Measurements from ENCODE around the gene SERTAD2. TPM values are rescaled to one million over a fixed set of nuclear protein-coding genes. Genes with fewer than 3 reads are reported as not detected.

SERTAD2 gene
- total and polyA plus RNA-seq, 2 of the 4 experiments (the other 2 are of a cell fraction), result 5.0 to 11.0 TPM

DNA sequence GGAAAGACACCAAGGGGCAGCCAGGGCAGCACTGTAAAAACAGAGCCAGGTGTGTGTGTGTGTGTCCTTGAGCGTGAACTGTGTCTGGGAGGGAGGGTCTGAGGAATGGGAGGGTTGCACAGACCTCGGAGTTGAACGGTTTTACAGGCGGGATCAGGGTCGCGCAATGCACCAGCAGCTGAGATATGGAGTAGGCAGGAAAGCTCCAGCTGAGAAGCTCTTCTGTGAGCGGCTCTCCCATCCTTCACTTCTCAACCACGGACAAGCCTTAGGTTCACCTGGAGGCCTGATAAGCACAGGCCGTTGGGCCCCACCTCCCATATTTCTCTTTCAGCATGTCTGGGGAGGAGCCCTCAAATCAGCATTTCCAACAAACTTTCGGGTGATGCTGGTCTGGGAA lies 12.1 kb downstream of the SERTAD2 start:
- intact Hi-C loops (cut with micrococcal nuclease), result loop anchor here (10.0 kb wide), 1 partner anchor 403 kb away; no protein-coding TSS in a partner anchor
- Histone ChIP-seq H3K9ac (ENCODE audit: low read depth, low read length) (no peak overlapping the region), H2BK5ac (ENCODE audit: low read depth, low read length, poor library complexity, severe bottlenecking) (no peak overlapping the region), H3K9me3 (ENCODE audit: control insufficient read depth, insufficient read depth, low read length) (no peaks in the 10 kb centered on the region), H3K4me2 (ENCODE audit: low read depth, low read length) (no peak overlapping the region), H2AFZ (replicated peaks; ENCODE audit: low read length, poor library complexity) (no peak overlapping the region), H4K91ac (ENCODE audit: insufficient read depth, low read depth, low read length) (no peak overlapping the region), H2BK15ac (ENCODE audit: low read depth, low read length) (no peak overlapping the region), H3K27me3 (ENCODE audit: control insufficient read depth, insufficient read depth, low read length) (no peaks in the 10 kb centered on the region), H4K5ac (ENCODE audit: low read depth, low read length) (no peak overlapping the region; the same call in 1 of the 2 replicates), H3K9me1 (ENCODE audit: insufficient read depth, low read length) (peaks cover 24% of the 10 kb centered on the region), H3K4me3 (ENCODE audit: insufficient read depth, low read depth, low read length) (no peak overlapping the region), H3K56ac (ENCODE audit: extremely low read depth, insufficient read depth, low read length) (no peak overlapping the region), H3K4me1 (ENCODE audit: control insufficient read depth, insufficient read depth, low read length) (peaks cover 15% of the 10 kb centered on the region), H3K4ac (ENCODE audit: low read depth, low read length) (no peak overlapping the region), H3K23ac (ENCODE audit: low read depth, low read length) (no peak overlapping the region), H4K8ac (ENCODE audit: low read depth in 2 of 2, low read length in 2 of 2) (no peak overlapping the region), H3K27ac (ENCODE audit: insufficient read depth, low read length) (no peak overlapping the region), H3K79me1 (ENCODE audit: low read depth in 1 of 2, low read length in 2 of 2) (peaks cover 34 to 78% of the 10 kb centered on the region in 2 experiments), H3K18ac (ENCODE audit: low read depth, low read length) (no peak overlapping the region), H2AK5ac (ENCODE audit: low read depth, low read length) (no peak overlapping the region), H3K14ac (replicated peaks; ENCODE audit: low read depth, low read length) (no peak overlapping the region), H2BK20ac (ENCODE audit: low read depth, low read length) (no peak overlapping the region), H2BK120ac (ENCODE audit: low read depth, low read length) (no peak overlapping the region), H3K36me3 (ENCODE audit: control insufficient read depth, insufficient read depth, low read length) (no peaks in the 10 kb centered on the region), H2AK9ac (replicated peaks; ENCODE audit: low read depth, low read length, poor library complexity) (no peak overlapping the region), H4K20me1 (ENCODE audit: insufficient read depth, low read length) (peaks cover 72% of the 10 kb centered on the region)
- 100% methylated on average over 1 of the region's 10 CpGs; no CpG with 5 or more reads in 1 of the 2 experiments for WGBS, 2 experiments (ENCODE audit: extremely low coverage in 2 of 2, insufficient read length in 1 of 2)
- dilution Hi-C loops (cut with HindIII; ENCODE audit: low sequenced_read_pairs, unreplicated experiment), result no loop called here
- POLR2A ChIA-PET (ENCODE audit: unreplicated experiment), result interaction anchor here (0.6 kb wide), 1 partner anchor 11 kb away, joined by 3 read pairs; no protein-coding TSS in a partner anchor
- BruUV-seq (replicated peaks), result no TSS peak
- in situ Hi-C loops (cut with MboI; ENCODE audit: low sequenced_read_pairs), result no loop called here
- CTCF ChIA-PET, result interaction anchor here (0.6 kb wide), 1 partner anchor 19 kb away, joined by 3 read pairs; no protein-coding TSS in a partner anchor
- DNase-seq, result no peak
- no peak for ATAC-seq (ENCODE audit: low read depth)
- no peak for TF ChIP-seq FOS (IDR thresholded peaks at IDR 0.05; ENCODE audit: low read depth, low read length)
- TF ChIP-seq RAD21 (IDR thresholded peaks at IDR 0.05; ENCODE audit: low read length), result no peak
- no peak for TF ChIP-seq RCOR1 (IDR thresholded peaks at IDR 0.05; ENCODE audit: insufficient replicate concordance, low read length)
- no peak for TF ChIP-seq POLR2A (IDR thresholded peaks at IDR 0.05; ENCODE audit: low read depth, low read length)
- TF ChIP-seq MAFK (IDR thresholded peaks at IDR 0.05; ENCODE audit: low read depth, low read length), result no peak
- TF ChIP-seq, protein P1, sequence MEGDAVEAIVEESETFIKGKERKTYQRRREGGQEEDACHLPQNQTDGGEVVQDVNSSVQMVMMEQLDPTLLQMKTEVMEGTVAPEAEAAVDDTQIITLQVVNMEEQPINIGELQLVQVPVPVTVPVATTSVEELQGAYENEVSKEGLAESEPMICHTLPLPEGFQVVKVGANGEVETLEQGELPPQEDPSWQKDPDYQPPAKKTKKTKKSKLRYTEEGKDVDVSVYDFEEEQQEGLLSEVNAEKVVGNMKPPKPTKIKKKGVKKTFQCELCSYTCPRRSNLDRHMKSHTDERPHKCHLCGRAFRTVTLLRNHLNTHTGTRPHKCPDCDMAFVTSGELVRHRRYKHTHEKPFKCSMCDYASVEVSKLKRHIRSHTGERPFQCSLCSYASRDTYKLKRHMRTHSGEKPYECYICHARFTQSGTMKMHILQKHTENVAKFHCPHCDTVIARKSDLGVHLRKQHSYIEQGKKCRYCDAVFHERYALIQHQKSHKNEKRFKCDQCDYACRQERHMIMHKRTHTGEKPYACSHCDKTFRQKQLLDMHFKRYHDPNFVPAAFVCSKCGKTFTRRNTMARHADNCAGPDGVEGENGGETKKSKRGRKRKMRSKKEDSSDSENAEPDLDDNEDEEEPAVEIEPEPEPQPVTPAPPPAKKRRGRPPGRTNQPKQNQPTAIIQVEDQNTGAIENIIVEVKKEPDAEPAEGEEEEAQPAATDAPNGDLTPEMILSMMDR (conservative IDR thresholded peaks at IDR 0.05; ENCODE audit: low read depth, low read length), result no peak
- TF ChIP-seq, protein P2, sequence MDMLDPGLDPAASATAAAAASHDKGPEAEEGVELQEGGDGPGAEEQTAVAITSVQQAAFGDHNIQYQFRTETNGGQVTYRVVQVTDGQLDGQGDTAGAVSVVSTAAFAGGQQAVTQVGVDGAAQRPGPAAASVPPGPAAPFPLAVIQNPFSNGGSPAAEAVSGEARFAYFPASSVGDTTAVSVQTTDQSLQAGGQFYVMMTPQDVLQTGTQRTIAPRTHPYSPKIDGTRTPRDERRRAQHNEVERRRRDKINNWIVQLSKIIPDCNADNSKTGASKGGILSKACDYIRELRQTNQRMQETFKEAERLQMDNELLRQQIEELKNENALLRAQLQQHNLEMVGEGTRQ (IDR thresholded peaks at IDR 0.05; ENCODE audit: low read depth, low read length), result no peak
- TF ChIP-seq SMC3 (IDR thresholded peaks at IDR 0.05; ENCODE audit: low read depth, low read length), result no peak
- no peak for TF ChIP-seq MXI1 (IDR thresholded peaks at IDR 0.05; ENCODE audit: borderline replicate concordance, low read depth, low read length)
